Osteoblast (primary cell): ENCODE results near the gene FAM222B. TPM values are rescaled to one million over a fixed set of nuclear protein-coding genes. Genes with fewer than 3 reads are reported as not detected.

Experiments used
- DNase-seq: peaks from one replicate; pipeline ENCODE4 v3.0.0; 2011; ENCODE audit warnings: low spot score, mixed read lengths; ENCODE audit not compliant: insufficient read length; ENCODE audit errors: missing footprints
- H2AFZ ChIP-seq: 2 replicates; pipeline ENCODE4 v1.6.0; 2011; ENCODE audit warnings: mild to moderate bottlenecking, low read length
- H3K27ac ChIP-seq: 2 replicates; pipeline ENCODE4 v1.5.1; 2011; ENCODE audit warnings: mild to moderate bottlenecking, low read depth, low read length, moderate library complexity
- H3K27me3 ChIP-seq: 2 replicates; pipeline ENCODE4 v1.6.0; 2012; ENCODE audit warnings: mild to moderate bottlenecking, control low read depth, inconsistent platforms, low read length, moderate library complexity; ENCODE audit not compliant: insufficient read depth
- H3K36me3 ChIP-seq: 2 replicates; pipeline ENCODE4 v1.5.1; 2011; ENCODE audit warnings: mild to moderate bottlenecking, low read length, control low read depth, moderate library complexity; ENCODE audit not compliant: insufficient read depth
- H3K4me1 ChIP-seq: 2 replicates; pipeline ENCODE4 v1.5.1; 2011; ENCODE audit warnings: mild to moderate bottlenecking, low read length, control low read depth, moderate library complexity; ENCODE audit not compliant: insufficient read depth
- H3K4me2 ChIP-seq: 2 replicates; pipeline ENCODE4 v1.6.0; 2011; ENCODE audit warnings: mild to moderate bottlenecking, low read length; ENCODE audit not compliant: insufficient read depth
- H3K4me3 ChIP-seq: fragments of 200-600 bp; sonication (generic); 3 replicates; pipeline ENCODE4 v1.5.1; 2012; ENCODE audit warnings: mild to moderate bottlenecking, low read length, inconsistent platforms; ENCODE audit not compliant: insufficient read depth
- H3K79me2 ChIP-seq: 2 replicates; pipeline ENCODE4 v1.6.0; 2012; ENCODE audit warnings: mild to moderate bottlenecking, low read length, control low read depth, inconsistent platforms; ENCODE audit not compliant: insufficient read depth
- H3K9me3 ChIP-seq: 2 replicates; pipeline ENCODE4 v1.5.1; 2011; ENCODE audit warnings: low read depth, low read length, control low read depth
- H4K20me1 ChIP-seq: 2 replicates; pipeline ENCODE4 v1.6.0; 2012; ENCODE audit warnings: mild to moderate bottlenecking, low read length, control low read depth; ENCODE audit not compliant: insufficient read depth
- CTCF ChIP-seq: IDR thresholded peaks from 2 replicates; pipeline ENCODE4 v1.5.1; 2011; ENCODE audit warnings: mild to moderate bottlenecking, low read depth, low read length, moderate library complexity; ENCODE audit errors: extremely low read depth
- total RNA-seq: library from RNA; depleted of rRNA; stranded (reverse); fragments of >200 nt; gene quantifications from 2 replicates; pipeline ENCODE4 v1.2.3, GENCODE V29; 2012

Gene FAM222B
- total RNA-seq, 1 donor, result 5.1 TPM

- peaks cover 49% of the 10 kb centered on the region for H3K79me2 ChIP-seq
- peak; percentile 90 for DNase-seq
- no peak for TF ChIP-seq CTCF
Observed at GRCh38 chr17:28744104-28744971, 98.3 kb downstream of the FAM222B start.

GRCh38 chr17:28743243-28744103 lies 99.1 kb downstream of the FAM222B start, which contains the start of gene TRAF4:
TRAF4 (plus strand) TSS chr17:28744011; CDS start chr17:28744113, 102 bp downstream.
- Histone ChIP-seq H3K36me3 (peaks cover 17% of the 10 kb centered on the region), H2AFZ (peak within 1 kb of the TSS; percentile 71)
- no peak for TF ChIP-seq CTCF

More at GRCh38 chr17:28744104-28744971, 98.3 kb downstream of the FAM222B start:
- Histone ChIP-seq H3K4me3 (peak overlapping the region; percentile 80), H3K4me2 (peak overlapping the region; percentile 82), H3K27ac (peak overlapping the region; percentile 94), H4K20me1 (peaks cover 36% of the 10 kb centered on the region), H3K27me3 (no peaks in the 10 kb centered on the region), H2AFZ (no peak overlapping the region), H3K36me3 (peaks cover 26% of the 10 kb centered on the region), H3K9me3 (no peaks in the 10 kb centered on the region), H3K4me1 (peaks cover 28% of the 10 kb centered on the region)

GRCh38 chr17:28741358-28742349 lies 100.9 kb downstream of the FAM222B start:
- H3K4me3 ChIP-seq, result no peak overlapping the region
- TF ChIP-seq CTCF, result no peak
- no peaks in the 10 kb centered on the region for H3K9me3 ChIP-seq
- H3K79me2 ChIP-seq, result peaks cover 25% of the 10 kb centered on the region
- peaks cover 25% of the 10 kb centered on the region for H3K4me1 ChIP-seq
- no peaks in the 10 kb centered on the region for H3K27me3 ChIP-seq
- peaks cover 4% of the 10 kb centered on the region for H3K36me3 ChIP-seq
- no peak overlapping the region for H3K27ac ChIP-seq
- DNase-seq, result peak; percentile 77
- peaks cover 12% of the 10 kb centered on the region for H4K20me1 ChIP-seq
- H3K4me2 ChIP-seq, result no peak overlapping the region
- H2AFZ ChIP-seq, result no peak overlapping the region

More at GRCh38 chr17:28743243-28744103, 99.1 kb downstream of the FAM222B start, which contains the start of gene TRAF4:
- H3K79me2 ChIP-seq, result peaks cover 43% of the 10 kb centered on the region
- H4K20me1 ChIP-seq, result peaks cover 30% of the 10 kb centered on the region
- H3K4me1 ChIP-seq, result peaks cover 28% of the 10 kb centered on the region
- H3K9me3 ChIP-seq, result no peaks in the 10 kb centered on the region
- H3K4me3 ChIP-seq, result peak within 1 kb of the TSS; percentile 80
- peak; percentile 98 for DNase-seq
- peak within 1 kb of the TSS; percentile 94 for H3K27ac ChIP-seq
- H3K4me2 ChIP-seq, result peak within 1 kb of the TSS; percentile 88
- H3K27me3 ChIP-seq, result no peaks in the 10 kb centered on the region
